HepG2 (cell line): Measurements from ENCODE around the gene ELP2. TPM values are rescaled to one million over a fixed set of nuclear protein-coding genes. Genes with fewer than 3 reads are reported as not detected.

Experiments used
- ATAC-seq: fragments of 200-7000 bp; cut with Tn5 transposase; 3 replicates; pipeline ENCODE4 v1.9.1; 2020; ENCODE audit warnings: mild to moderate bottlenecking, moderate library complexity
- BruUV-seq: library from RNA; stranded (reverse); fragments of 400-500 nt; replicated peaks from 2 replicates; lab custom pipeline; 2021; lab: Mats Ljungman, UMichigan
- CTCF ChIA-PET: fragments of 300-600 bp; formaldehyde crosslinking; extraction: SDS; loops from one replicate; lab custom pipeline; 2021; ENCODE audit warnings: low total read pairs, inconsistent platforms, low intra/inter-chr PET ratio; lab: Yijun Ruan, JAX
- POLR2A ChIA-PET: fragments of 350-600 bp; sonication (Branson Sonifier 250); formaldehyde crosslinking; loops from one replicate; lab custom pipeline; 2020; ENCODE audit warnings: antibody characterized with exemption, inconsistent platforms; lab: Yijun Ruan, JAX
- DNase-seq: peaks from one replicate; pipeline ENCODE4 v3.0.0-alpha.2; 2015; ENCODE audit warnings: low spot score
- FAIRE-seq: peaks from 3 replicates; lab custom pipeline; 2011; peaks lifted over from hg19 to GRCh38; lab: Jason Lieb, UNC
- H2AFZ ChIP-seq: one replicate; pipeline ENCODE4 v1.6.1; 2011; ENCODE audit warnings: low read length, inconsistent platforms
- H3K27ac ChIP-seq: fragments of 300-600 bp; 3 replicates; pipeline ENCODE4 v1.8.0; 2011; ENCODE audit warnings: mixed run types, mild to moderate bottlenecking, mixed read lengths, low read length, inconsistent platforms; ENCODE audit not compliant: insufficient read depth; ENCODE audit errors: extremely low read length
- H3K27me3 ChIP-seq, 2 experiments: fragments of 200-600 bp in 1 of 2; 2 replicates in 1 of 2; 3 replicates in 1 of 2; pipeline versions ENCODE4 v1.6.0 to v1.8.0; 2011; ENCODE audit warnings: low read length in 2 of 2, mild to moderate bottlenecking in 2 of 2, moderate library complexity in 2 of 2, inconsistent platforms in 1 of 2; ENCODE audit not compliant: insufficient read depth in 2 of 2, control insufficient read depth in 1 of 2
- H3K36me3 ChIP-seq, 2 experiments: fragments of 200-600 bp in 1 of 2; replicated peaks in 1 of 2; 2 replicates in 1 of 2; 3 replicates in 1 of 2; pipeline versions ENCODE4 v1.5.1 to v1.8.0; 2011; ENCODE audit warnings: low read length in 2 of 2, inconsistent platforms in 1 of 2; ENCODE audit not compliant: insufficient read depth in 2 of 2, control insufficient read depth in 1 of 2
- H3K4me1 ChIP-seq: 2 replicates; pipeline ENCODE4 v1.5.1; 2012; ENCODE audit warnings: low read length, inconsistent platforms; ENCODE audit not compliant: insufficient read depth
- H3K4me2 ChIP-seq: 2 replicates; pipeline ENCODE4 v1.6.0; 2011; ENCODE audit warnings: low read depth, low read length, inconsistent platforms
- H3K4me3 ChIP-seq, 3 experiments: fragments of 200-600 bp in 1 of 3; sonication (generic), shearing (Covaris generic) in 1 of 3; replicated peaks in 1 of 3; 2 replicates each; pipeline ENCODE4 v1.5.1; 2011 to 2016; ENCODE audit warnings: low read length in 3 of 3, inconsistent platforms in 2 of 3, low read depth in 2 of 3, mild to moderate bottlenecking in 2 of 3, control low read depth in 1 of 3, mixed read lengths in 1 of 3; ENCODE audit not compliant: insufficient read depth in 1 of 3
- H3K79me2 ChIP-seq: one replicate; pipeline ENCODE4 v1.6.1; 2011; ENCODE audit warnings: low read length, inconsistent platforms; ENCODE audit not compliant: insufficient read depth
- H3K9ac ChIP-seq: 2 replicates; pipeline ENCODE4 v1.6.0; 2011; ENCODE audit warnings: mild to moderate bottlenecking, low read depth, low read length, inconsistent platforms; ENCODE audit not compliant: insufficient read depth
- H3K9me3 ChIP-seq: 2 replicates; pipeline ENCODE4 v1.5.1; 2012; ENCODE audit warnings: mild to moderate bottlenecking, low read length
- H4K20me1 ChIP-seq: 2 replicates; pipeline ENCODE4 v1.6.0; 2011; ENCODE audit warnings: inconsistent platforms, mild to moderate bottlenecking, low read length, moderate library complexity; ENCODE audit not compliant: insufficient read depth
- CBX5 ChIP-seq: sonication (generic); formaldehyde crosslinking; IDR thresholded peaks from 2 replicates; pipeline ENCODE4 v1.4.0; 2020; ENCODE audit warnings: missing genetic modification reagents, borderline replicate concordance
- CC2D1A ChIP-seq: sonication (generic); formaldehyde crosslinking; IDR thresholded peaks from 2 replicates; pipeline ENCODE4 v1.8.1; 2023; ENCODE audit warnings: mild to moderate bottlenecking, missing genetic modification reagents
- EP300 ChIP-seq, 3 experiments: sonication (generic) in 1 of 3; formaldehyde crosslinking in 1 of 3; IDR thresholded peaks; 2 replicates each; pipeline versions ENCODE4 v1.5.1 to v1.6.1; 2011 to 2020; ENCODE audit warnings: low read depth in 2 of 3, low read length in 2 of 3, borderline replicate concordance in 1 of 3, improper control_type of control experiment in 1 of 3, mild to moderate bottlenecking in 1 of 3, missing genetic modification reagents in 1 of 3, moderate library complexity in 1 of 3
- FOXA3 ChIP-seq: IDR thresholded peaks from 2 replicates; pipeline ENCODE4 v1.6.1; 2016; ENCODE audit warnings: missing genetic modification reagents, missing compliant biosample characterization
- MATR3 ChIP-seq: sonication (generic); formaldehyde crosslinking; IDR thresholded peaks from 2 replicates; pipeline ENCODE4 v1.4.0; 2020; ENCODE audit warnings: missing genetic modification reagents
- MXD4 ChIP-seq: IDR thresholded peaks from 2 replicates; pipeline ENCODE4 v1.6.1; 2016; ENCODE audit warnings: mild to moderate bottlenecking, missing biosample characterization, missing genetic modification reagents
- NCOA1 ChIP-seq: sonication (generic); formaldehyde crosslinking; IDR thresholded peaks from 2 replicates; pipeline ENCODE4 v1.9.0; 2021; ENCODE audit warnings: missing genetic modification reagents
- STAG1 ChIP-seq: sonication (generic); formaldehyde crosslinking; IDR thresholded peaks from 2 replicates; pipeline ENCODE4 v1.4.0; 2020; ENCODE audit warnings: missing genetic modification reagents
- ZMYM3 ChIP-seq: sonication (generic); formaldehyde crosslinking; IDR thresholded peaks from 2 replicates; pipeline ENCODE4 v1.5.1; 2020; ENCODE audit warnings: mild to moderate bottlenecking, missing genetic modification reagents
- WGBS: methylation state at CpG from one replicate; pipeline ENCODE4 v1.1.6; 2017; ENCODE audit warnings: low lambda C conversion rate; 5-methylcytosine and 5-hydroxymethylcytosine counted together
- in situ Hi-C: cut with HindIII; loops from 2 replicates; pipeline ENCODE4 v1.10.0; 2017; ENCODE audit warnings: low pct_unique_long_range_greater_than_20kb; ENCODE audit not compliant: extremely low pct_ligation_motif_present
- intact Hi-C: fragments of 100-400 bp; cut with micrococcal nuclease; formaldehyde crosslinking; loops from one replicate; pipeline ENCODE4 v1.10.0; 2022; ENCODE audit not compliant: unreplicated experiment
- polyA plus RNA-seq, 8 experiments: library from polyadenylated mRNA; depleted of rRNA in 3 of 8; stranded (reverse) in 7 of 8; unstranded in 1 of 8; fragments of >200 nt; fragmentation: Illumina TruSeq in 4 of 8; extraction: Trizol in 4 of 8; gene quantifications; 2 replicates each; pipeline versions ENCODE4 v1.2.1 to v1.2.3, GENCODE V29; 2011 to 2016; ENCODE audit warnings: low read depth in 4 of 8, missing spikeins in 1 of 8, mixed read lengths in 1 of 8; ENCODE audit not compliant: insufficient read depth in 1 of 8
- total RNA-seq, 5 experiments: library from RNA; depleted of rRNA; stranded (reverse); fragments of >200 nt; fragmentation: Illumina TruSeq; extraction: Trizol; gene quantifications; 2 replicates each; pipeline ENCODE4 v1.2.3, GENCODE V29; 2016; ENCODE audit warnings: low read depth in 1 of 5
- TF ChIP-seq, protein P1 (sequence below): sonication (generic); formaldehyde crosslinking; IDR thresholded peaks from 2 replicates; pipeline ENCODE4 v1.8.1; 2023; ENCODE audit warnings: mild to moderate bottlenecking, inconsistent platforms, moderate library complexity, missing genetic modification reagents, borderline replicate concordance
- TF ChIP-seq, protein P2 (sequence below): sonication (generic); formaldehyde crosslinking; IDR thresholded peaks from 2 replicates; pipeline ENCODE4 v1.4.0; 2020; ENCODE audit warnings: missing genetic modification reagents
- TF ChIP-seq, protein P3 (sequence below): sonication (generic); formaldehyde crosslinking; IDR thresholded peaks from 2 replicates; pipeline ENCODE4 v1.4.0; 2020; ENCODE audit warnings: missing genetic modification reagents

ELP2 gene
- total and polyA plus RNA-seq, 2 of the 13 experiments (the other 11 are each of a cell fraction or from before 2014, with no cell fraction given): 98.7 to 100 TPM

DNA sequence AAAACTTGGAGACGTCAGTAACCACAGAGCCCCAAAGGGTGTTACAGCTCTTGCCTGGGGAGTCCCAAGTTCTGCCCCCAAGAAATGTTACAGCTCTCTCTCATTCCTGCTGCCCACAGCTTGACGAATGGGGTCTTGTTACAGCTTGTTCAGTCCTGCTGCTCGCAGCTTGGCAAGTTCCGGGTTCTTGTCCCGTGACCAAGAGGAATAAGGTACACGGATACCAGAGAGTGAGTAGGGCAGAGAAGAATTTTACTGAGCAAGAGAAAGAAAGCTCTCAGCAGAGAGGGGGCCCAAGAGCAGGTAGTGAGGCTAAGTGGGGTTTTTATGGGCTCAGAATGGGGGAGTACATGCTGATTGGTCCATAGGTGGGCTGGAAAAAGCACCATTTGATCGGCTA is 27.8 kb upstream of the ELP2 start:
- Histone ChIP-seq H3K4me1 (no peaks in the 10 kb centered on the region), H3K4me3 (no peak overlapping the region), H3K36me3 (no peaks in the 10 kb centered on the region), H3K79me2 (no peaks in the 10 kb centered on the region), H3K4me2 (no peak overlapping the region), H3K27ac (no peak overlapping the region), H2AFZ (no peak overlapping the region), H4K20me1 (no peaks in the 10 kb centered on the region), H3K27me3 (no peaks in the 10 kb centered on the region), H3K9ac (no peak overlapping the region), H3K9me3 (peaks cover 9% of the 10 kb centered on the region; the same call in 1 of the 2 replicates)
- FAIRE-seq (no peak), DNase-seq (no peak), ATAC-seq (no peak)
- TF ChIP-seq CBX5 (CRISPR knock-in tag) (no peak), EP300 (IDR thresholded peaks at IDR 0.05; ENCODE audit: low read depth in 2 of 2, low read length in 2 of 2) (no peak), EP300 (CRISPR knock-in tag; IDR thresholded peaks at IDR 0.05; ENCODE audit: borderline replicate concordance) (no peak), MXD4 (CRISPR knock-in tag) (no peak), MATR3 (no peak), CC2D1A (CRISPR knock-in tag) (no peak), STAG1 (CRISPR knock-in tag) (no peak), NCOA1 (CRISPR knock-in tag) (no peak), ZMYM3 (CRISPR knock-in tag) (no peak), FOXA3 (CRISPR knock-in tag) (no peak)
- TF ChIP-seq, protein P1, sequence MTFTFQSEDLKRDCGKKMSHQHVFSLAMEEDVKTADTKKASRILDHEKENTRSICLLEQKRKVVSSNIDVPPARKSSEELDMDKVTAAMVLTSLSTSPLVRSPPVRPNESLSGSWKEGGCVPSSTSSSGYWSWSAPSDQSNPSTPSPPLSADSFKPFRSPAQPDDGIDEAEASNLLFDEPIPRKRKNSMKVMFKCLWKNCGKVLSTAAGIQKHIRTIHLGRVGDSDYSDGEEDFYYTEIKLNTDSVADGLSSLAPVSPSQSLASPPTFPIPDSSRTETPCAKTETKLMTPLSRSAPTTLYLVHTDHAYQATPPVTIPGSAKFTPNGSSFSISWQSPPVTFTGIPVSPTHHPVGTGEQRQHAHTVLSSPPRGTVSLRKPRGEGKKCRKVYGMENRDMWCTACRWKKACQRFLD: no peak
- TF ChIP-seq, protein P2, sequence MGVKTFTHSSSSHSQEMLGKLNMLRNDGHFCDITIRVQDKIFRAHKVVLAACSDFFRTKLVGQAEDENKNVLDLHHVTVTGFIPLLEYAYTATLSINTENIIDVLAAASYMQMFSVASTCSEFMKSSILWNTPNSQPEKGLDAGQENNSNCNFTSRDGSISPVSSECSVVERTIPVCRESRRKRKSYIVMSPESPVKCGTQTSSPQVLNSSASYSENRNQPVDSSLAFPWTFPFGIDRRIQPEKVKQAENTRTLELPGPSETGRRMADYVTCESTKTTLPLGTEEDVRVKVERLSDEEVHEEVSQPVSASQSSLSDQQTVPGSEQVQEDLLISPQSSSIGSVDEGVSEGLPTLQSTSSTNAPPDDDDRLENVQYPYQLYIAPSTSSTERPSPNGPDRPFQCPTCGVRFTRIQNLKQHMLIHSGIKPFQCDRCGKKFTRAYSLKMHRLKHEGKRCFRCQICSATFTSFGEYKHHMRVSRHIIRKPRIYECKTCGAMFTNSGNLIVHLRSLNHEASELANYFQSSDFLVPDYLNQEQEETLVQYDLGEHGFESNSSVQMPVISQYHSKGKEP (CRISPR knock-in tag): no peak
- TF ChIP-seq, protein P3, sequence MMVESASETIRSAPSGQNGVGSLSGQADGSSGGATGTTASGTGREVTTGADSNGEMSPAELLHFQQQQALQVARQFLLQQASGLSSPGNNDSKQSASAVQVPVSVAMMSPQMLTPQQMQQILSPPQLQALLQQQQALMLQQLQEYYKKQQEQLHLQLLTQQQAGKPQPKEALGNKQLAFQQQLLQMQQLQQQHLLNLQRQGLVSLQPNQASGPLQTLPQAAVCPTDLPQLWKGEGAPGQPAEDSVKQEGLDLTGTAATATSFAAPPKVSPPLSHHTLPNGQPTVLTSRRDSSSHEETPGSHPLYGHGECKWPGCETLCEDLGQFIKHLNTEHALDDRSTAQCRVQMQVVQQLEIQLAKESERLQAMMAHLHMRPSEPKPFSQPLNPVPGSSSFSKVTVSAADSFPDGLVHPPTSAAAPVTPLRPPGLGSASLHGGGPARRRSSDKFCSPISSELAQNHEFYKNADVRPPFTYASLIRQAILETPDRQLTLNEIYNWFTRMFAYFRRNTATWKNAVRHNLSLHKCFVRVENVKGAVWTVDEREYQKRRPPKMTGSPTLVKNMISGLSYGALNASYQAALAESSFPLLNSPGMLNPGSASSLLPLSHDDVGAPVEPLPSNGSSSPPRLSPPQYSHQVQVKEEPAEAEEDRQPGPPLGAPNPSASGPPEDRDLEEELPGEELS: no peak
- BruUV-seq: no TSS peak
- whole genome bisulfite sequencing: 60% methylated on average over 7 of the region's 7 CpGs
- ChIA-PET CTCF (no interaction called here), POLR2A (no interaction called here)
- intact Hi-C loops: no loop called here
- in situ Hi-C loops: no loop called here
